ENCODE results near the gene GPR37L1.

The GPR37L1 gene

GRCh38 chr1:202121006-202121405, 1.7 kb upstream of the GPR37L1 start:
- Mint-ChIP-seq H3K9me3 (no peaks in the 10 kb centered on the region), H3K27ac (no peak overlapping the region), H3K4me3 (no peak overlapping the region), H3K36me3 (no peaks in the 10 kb centered on the region), H3K4me1 (no peaks in the 10 kb centered on the region), H3K27me3 (peaks cover 30% of the 10 kb centered on the region)
- CTCF ChIA-PET: interaction anchor here (0.8 to 1.5 kb wide), 4 partner anchors 9 to 225 kb away, joined by 3 to 4 read pairs (median 4); no protein-coding TSS in a partner anchor
- DNase-seq: no peak

DNA sequence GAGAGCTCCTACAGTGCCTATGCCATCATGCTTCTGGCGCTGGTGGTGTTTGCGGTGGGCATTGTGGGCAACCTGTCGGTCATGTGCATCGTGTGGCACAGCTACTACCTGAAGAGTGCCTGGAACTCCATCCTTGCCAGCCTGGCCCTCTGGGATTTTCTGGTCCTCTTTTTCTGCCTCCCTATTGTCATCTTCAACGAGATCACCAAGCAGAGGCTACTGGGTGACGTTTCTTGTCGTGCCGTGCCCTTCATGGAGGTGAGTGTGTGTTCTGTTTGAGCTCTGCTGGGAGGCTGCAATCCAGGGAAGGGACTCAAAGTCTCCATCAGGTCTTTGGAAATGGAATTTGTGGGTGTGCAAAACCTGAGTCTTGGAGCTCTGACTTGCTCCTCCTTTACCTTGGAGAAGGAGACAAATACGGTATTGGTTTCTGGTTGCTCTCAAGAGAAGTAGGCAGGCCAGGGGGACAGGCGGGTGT, 658 bp downstream of the GPR37L1 start:
- Mint-ChIP-seq H3K27me3 (peaks cover 49% of the 10 kb centered on the region), H3K9me3 (no peaks in the 10 kb centered on the region), H3K4me3 (no peak overlapping the region), H3K36me3 (no peaks in the 10 kb centered on the region), H3K4me1 (no peaks in the 10 kb centered on the region), H3K27ac (no peak overlapping the region)
- DNase-seq: no peak
- CTCF ChIA-PET: interaction anchor here (1.6 kb wide), 1 partner anchor 123 kb away, joined by 5 read pairs; no protein-coding TSS in a partner anchor

DNA sequence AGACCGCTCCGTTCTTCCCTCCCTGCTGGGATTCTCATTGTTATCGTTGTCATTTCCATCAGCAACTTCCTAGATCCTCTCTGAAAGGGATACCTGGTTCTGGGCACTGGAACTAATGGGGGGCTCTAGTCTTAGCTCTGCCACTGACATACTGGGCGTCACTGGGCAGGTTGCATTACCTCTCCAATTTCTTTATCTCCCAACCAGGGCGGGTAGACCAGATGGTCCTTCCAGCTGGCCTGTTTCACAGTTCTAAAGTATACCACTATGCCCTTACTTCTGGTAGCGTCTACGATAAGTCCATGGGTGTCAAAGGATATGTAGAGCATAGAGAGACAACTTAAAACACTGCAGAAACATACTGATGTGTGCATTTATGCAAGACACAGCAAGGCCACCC, 1.4 kb downstream of the GPR37L1 start:
- DNase-seq: no peak
- no peak overlapping the region for H3K27ac Mint-ChIP-seq
- peaks cover 51% of the 10 kb centered on the region for H3K27me3 Mint-ChIP-seq
- no peak overlapping the region for H3K4me3 Mint-ChIP-seq
- H3K36me3 Mint-ChIP-seq: no peaks in the 10 kb centered on the region
- no peaks in the 10 kb centered on the region for H3K9me3 Mint-ChIP-seq
- no peaks in the 10 kb centered on the region for H3K4me1 Mint-ChIP-seq
- CTCF ChIA-PET: interaction anchor here (1.6 to 2.3 kb wide), 2 partner anchors 11 to 124 kb away, joined by 5 to 9 read pairs; no protein-coding TSS in a partner anchor

GRCh38 chr1:202125611-202126010, 2.9 kb downstream of the GPR37L1 start:
- Mint-ChIP-seq H3K36me3 (no peaks in the 10 kb centered on the region), H3K27me3 (peaks cover 51% of the 10 kb centered on the region), H3K4me3 (no peak overlapping the region), H3K9me3 (no peaks in the 10 kb centered on the region), H3K4me1 (no peaks in the 10 kb centered on the region), H3K27ac (no peak overlapping the region)
- no peak for DNase-seq
- CTCF ChIA-PET: interaction anchor here (0.7 to 2.3 kb wide), 2 partner anchors 10 to 125 kb away, joined by 3 to 9 read pairs; no protein-coding TSS in a partner anchor

DNA sequence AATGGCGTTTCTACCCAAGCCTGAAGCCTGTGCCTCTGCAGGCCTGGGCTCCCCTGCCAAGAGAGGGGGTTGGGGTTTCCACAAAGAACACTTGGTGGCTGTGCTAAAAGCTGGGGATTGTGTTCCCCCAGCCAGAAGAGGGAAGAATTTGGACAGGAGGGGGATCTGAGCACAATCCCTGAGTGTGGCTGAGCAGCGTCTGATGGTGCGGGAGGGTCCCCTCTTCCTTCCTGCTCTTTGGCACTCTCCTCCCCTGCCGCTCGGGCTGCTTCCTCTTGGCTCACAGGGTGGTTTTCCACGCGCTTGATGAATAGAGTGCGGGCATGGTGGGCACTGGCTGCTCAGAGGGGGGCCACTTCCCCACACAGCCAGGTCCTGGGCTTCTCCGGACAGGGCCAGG, 3.7 kb downstream of the GPR37L1 start:
- no peaks in the 10 kb centered on the region for H3K36me3 Mint-ChIP-seq
- H3K9me3 Mint-ChIP-seq: no peaks in the 10 kb centered on the region
- DNase-seq: no peak
- H3K4me3 Mint-ChIP-seq: no peak overlapping the region
- H3K27me3 Mint-ChIP-seq: peaks cover 45% of the 10 kb centered on the region
- H3K27ac Mint-ChIP-seq: no peak overlapping the region
- H3K4me1 Mint-ChIP-seq: peaks cover 1% of the 10 kb centered on the region
- CTCF ChIA-PET: interaction anchor here (0.7 to 2.3 kb wide), 3 partner anchors 9 to 126 kb away, joined by 3 to 9 read pairs (median 3); no protein-coding TSS in a partner anchor

GRCh38 chr1:202127061-202127460, 4.3 kb downstream of the GPR37L1 start:
- Mint-ChIP-seq H3K4me3 (no peak overlapping the region), H3K27me3 (peaks cover 45% of the 10 kb centered on the region), H3K9me3 (no peaks in the 10 kb centered on the region), H3K36me3 (peaks cover 3% of the 10 kb centered on the region), H3K4me1 (peaks cover 7% of the 10 kb centered on the region), H3K27ac (no peak overlapping the region)
- no peak for DNase-seq
- CTCF ChIA-PET: no interaction called here

- H3K4me3 Mint-ChIP-seq: no peak overlapping the region
- H3K9me3 Mint-ChIP-seq: no peaks in the 10 kb centered on the region
These were observed 5.3 kb downstream of the GPR37L1 start for GRCh38 chr1:202127836-202128622.

GRCh38 chr1:202129453-202130296, 7.0 kb downstream of the GPR37L1 start:
- Mint-ChIP-seq H3K36me3 (peaks cover 13% of the 10 kb centered on the region), H3K9me3 (no peaks in the 10 kb centered on the region), H3K4me3 (no peak overlapping the region), H3K4me1 (peaks cover 7% of the 10 kb centered on the region), H3K27ac (no peak overlapping the region), H3K27me3 (peaks cover 34% of the 10 kb centered on the region)
- DNase-seq: no peak
- CTCF ChIA-PET: interaction anchor here (1.2 kb wide), 2 partner anchors 8 to 10 kb away, joined by 3 to 4 read pairs; no protein-coding TSS in a partner anchor

More at GRCh38 chr1:202127836-202128622, 5.3 kb downstream of the GPR37L1 start:
- no peak for DNase-seq
- CTCF ChIA-PET: no interaction called here
- no peak overlapping the region for H3K27ac Mint-ChIP-seq
- H3K4me1 Mint-ChIP-seq: peaks cover 7% of the 10 kb centered on the region
- H3K36me3 Mint-ChIP-seq: peaks cover 8% of the 10 kb centered on the region
- peaks cover 45% of the 10 kb centered on the region for H3K27me3 Mint-ChIP-seq

DNA sequence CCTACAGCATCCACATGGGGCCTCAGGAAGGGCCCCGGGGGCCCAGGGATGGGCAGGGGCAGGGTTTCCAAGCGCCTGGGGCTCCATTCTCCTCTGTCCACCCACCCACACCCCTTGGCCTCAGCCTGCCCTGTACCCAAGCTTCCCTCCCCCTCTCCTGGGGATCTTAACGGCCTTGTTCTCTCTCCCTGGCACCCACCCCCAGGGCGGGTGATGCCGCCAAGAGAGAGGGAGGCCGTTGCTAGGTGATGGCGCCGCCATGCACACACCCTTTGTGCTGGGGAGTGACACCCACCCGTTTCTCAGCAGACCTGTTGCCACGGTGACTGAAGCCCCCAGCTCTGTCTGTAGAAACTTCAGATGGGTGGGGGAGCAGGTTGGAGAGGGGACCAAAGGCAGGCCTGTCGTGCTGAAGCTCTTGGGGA, 7.6 kb downstream of the GPR37L1 start:
- peaks cover 14% of the 10 kb centered on the region for H3K36me3 Mint-ChIP-seq
- no peak overlapping the region for H3K4me3 Mint-ChIP-seq
- H3K27ac Mint-ChIP-seq: no peak overlapping the region
- H3K4me1 Mint-ChIP-seq: peaks cover 7% of the 10 kb centered on the region
- DNase-seq: no peak
- CTCF ChIA-PET: interaction anchor here (1.2 kb wide), 2 partner anchors 9 to 10 kb away, joined by 3 to 4 read pairs; no protein-coding TSS in a partner anchor
- no peaks in the 10 kb centered on the region for H3K9me3 Mint-ChIP-seq
- peaks cover 34% of the 10 kb centered on the region for H3K27me3 Mint-ChIP-seq

GRCh38 chr1:202130816-202131522, 8.3 kb downstream of the GPR37L1 start:
- DNase-seq: no peak
- Mint-ChIP-seq H3K27ac (no peak overlapping the region), H3K4me3 (no peak overlapping the region), H3K9me3 (no peaks in the 10 kb centered on the region), H3K4me1 (peaks cover 7% of the 10 kb centered on the region), H3K27me3 (peaks cover 27% of the 10 kb centered on the region), H3K36me3 (peaks cover 14% of the 10 kb centered on the region)
- CTCF ChIA-PET: interaction anchor here (0.9 to 1.3 kb wide), 3 partner anchors 9 to 18 kb away, joined by 3 read pairs; no protein-coding TSS in a partner anchor

DNA sequence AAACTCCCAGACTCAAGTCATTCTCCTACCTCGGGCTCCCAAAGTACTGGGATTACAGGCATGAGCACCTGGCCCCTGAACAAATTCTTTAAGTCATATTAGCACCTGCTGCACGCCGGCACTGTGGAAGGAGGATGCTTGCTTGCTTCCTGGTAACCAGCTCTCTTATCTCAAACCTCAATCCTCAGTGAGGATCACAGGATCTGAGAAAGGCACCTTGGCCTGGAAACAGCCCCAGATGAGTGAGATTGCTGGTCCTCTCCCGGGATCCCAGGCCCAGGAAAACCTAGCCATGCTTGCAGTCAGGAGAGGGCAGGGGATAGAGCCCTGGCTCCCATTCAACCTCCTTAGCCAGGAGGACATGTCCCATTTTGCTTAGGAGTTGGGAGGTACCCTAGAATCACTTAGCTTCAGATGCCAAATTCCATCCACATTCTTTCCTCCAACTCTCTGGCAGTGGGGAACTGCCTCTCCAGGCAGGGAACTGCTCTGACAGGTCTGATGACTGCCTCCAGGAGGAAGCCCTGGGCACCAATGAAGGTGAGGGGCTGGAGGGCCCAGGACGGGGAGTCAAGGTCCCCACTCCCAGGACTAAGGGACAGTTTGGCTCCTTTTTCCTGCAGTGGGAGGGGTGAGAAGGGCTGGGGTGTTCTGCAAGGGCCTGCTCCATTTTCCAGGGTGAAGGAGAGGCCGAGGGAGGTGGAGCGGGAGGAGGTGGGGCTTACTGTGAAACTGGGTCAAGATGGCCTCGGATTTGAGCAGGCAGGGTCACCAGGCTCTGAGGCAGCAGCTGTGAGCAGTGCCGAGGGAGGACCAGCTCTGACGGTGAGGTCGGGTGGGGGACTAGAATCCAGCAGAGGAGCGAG, 9.5 kb downstream of the GPR37L1 start:
- Mint-ChIP-seq H3K27ac (peak overlapping the region; percentile 64), H3K4me1 (peaks cover 7% of the 10 kb centered on the region), H3K27me3 (peaks cover 15% of the 10 kb centered on the region), H3K36me3 (peaks cover 14% of the 10 kb centered on the region), H3K9me3 (no peaks in the 10 kb centered on the region), H3K4me3 (no peak overlapping the region)
- DNase-seq: no peak
- CTCF ChIA-PET: interaction anchor here (0.9 to 2.0 kb wide), 3 partner anchors 11 to 133 kb away, joined by 3 to 8 read pairs (median 3); no protein-coding TSS in a partner anchor

GRCh38 chr1:202133001-202133400, 10.3 kb downstream of the GPR37L1 start:
- DNase-seq: no peak

GRCh38 chr1:202133496-202133895, 10.8 kb downstream of the GPR37L1 start:
- H3K27ac Mint-ChIP-seq: no peak overlapping the region
- DNase-seq: no peak
- peaks cover 7% of the 10 kb centered on the region for H3K4me1 Mint-ChIP-seq
- H3K27me3 Mint-ChIP-seq: peaks cover 4% of the 10 kb centered on the region
- CTCF ChIA-PET: interaction anchor here (1.5 to 2.0 kb wide), 2 partner anchors 14 to 134 kb away, joined by 4 to 8 read pairs; no protein-coding TSS in a partner anchor
- H3K4me3 Mint-ChIP-seq: no peak overlapping the region
- no peaks in the 10 kb centered on the region for H3K9me3 Mint-ChIP-seq
- peaks cover 19% of the 10 kb centered on the region for H3K36me3 Mint-ChIP-seq

More at GRCh38 chr1:202133001-202133400, 10.3 kb downstream of the GPR37L1 start:
- Mint-ChIP-seq H3K27me3 (peaks cover 9% of the 10 kb centered on the region), H3K27ac (no peak overlapping the region), H3K4me1 (peaks cover 7% of the 10 kb centered on the region), H3K4me3 (no peak overlapping the region), H3K36me3 (peaks cover 17% of the 10 kb centered on the region), H3K9me3 (no peaks in the 10 kb centered on the region)
- CTCF ChIA-PET: interaction anchor here (2.0 kb wide), 1 partner anchor 133 kb away, joined by 8 read pairs; no protein-coding TSS in a partner anchor
